H1 (cell line): ENCODE results near the gene ZNF555. TPM values are rescaled to one million over a fixed set of nuclear protein-coding genes. Genes with fewer than 3 reads are reported as not detected.
A peak's percentile ranks its signal among the peaks of the same experiment; 100 is the strongest.

Experiments
- BCL11A ChIP-seq, 2 experiments: IDR thresholded peaks; one replicate each; pipeline ENCODE4 v1.6.1; 2011; ENCODE audit warnings: low read depth in 2 of 2, low read length in 2 of 2, mild to moderate bottlenecking in 2 of 2
- CBX8 ChIP-seq: fragments of 300-800, 300-1000 bp; sonication (generic); IDR thresholded peaks from 2 replicates; pipeline ENCODE4 v1.7.1; 2016; ENCODE audit warnings: low read depth, low read length, borderline replicate concordance
- CREB1 ChIP-seq: IDR thresholded peaks from 2 replicates; pipeline ENCODE4 v1.6.1; 2012; ENCODE audit warnings: inconsistent platforms
- CTCF ChIP-seq, 3 experiments: IDR thresholded peaks; 1 replicate in 2 of 3; 2 replicates in 1 of 3; pipeline versions ENCODE4 v1.5.1 to v1.6.1; 2011; ENCODE audit warnings: low read length in 3 of 3, mild to moderate bottlenecking in 3 of 3, inconsistent platforms in 2 of 3, low read depth in 1 of 3, moderate library complexity in 1 of 3; ENCODE audit not compliant: insufficient read depth in 1 of 3; ENCODE audit errors: control extremely low read depth in 1 of 3
- GABPA ChIP-seq: IDR thresholded peaks from 2 replicates; pipeline ENCODE4 v1.6.1; 2011; ENCODE audit warnings: mild to moderate bottlenecking, low read length, moderate library complexity, borderline replicate concordance; ENCODE audit not compliant: insufficient read depth
- HDAC6 ChIP-seq: IDR thresholded peaks from one replicate; pipeline ENCODE4 v1.7.1; 2012; ENCODE audit warnings: low read depth, mild to moderate bottlenecking, inconsistent platforms, low read length, moderate library complexity
- KDM1A ChIP-seq: fragments of 200-600, 300-600 bp; sonication (generic); IDR thresholded peaks from 2 replicates; pipeline ENCODE4 v1.7.1; 2016; ENCODE audit warnings: mild to moderate bottlenecking, low read length, borderline replicate concordance
- KDM4A ChIP-seq: IDR thresholded peaks from one replicate; pipeline ENCODE4 v1.7.1; 2012; ENCODE audit warnings: low read depth, mild to moderate bottlenecking, moderate library complexity, low read length, inconsistent platforms; ENCODE audit not compliant: severe bottlenecking
- KDM5A ChIP-seq: fragments of 200-600 bp; IDR thresholded peaks from 2 replicates; pipeline ENCODE4 v1.7.1; 2012; ENCODE audit warnings: mild to moderate bottlenecking, low read length, inconsistent platforms, mixed read lengths
- NANOG ChIP-seq: IDR thresholded peaks from 2 replicates; pipeline ENCODE4 v1.6.1; 2011; ENCODE audit warnings: low read length, low read depth, mild to moderate bottlenecking, inconsistent platforms; ENCODE audit not compliant: insufficient read depth, poor library complexity, severe bottlenecking
- PHF8 ChIP-seq: fragments of 200-600 bp; sonication (generic); conservative IDR thresholded peaks from 2 replicates; pipeline ENCODE4 v1.7.1; 2012; ENCODE audit warnings: low read depth, mild to moderate bottlenecking, inconsistent platforms, low read length, moderate library complexity
- POLR2AphosphoS5 ChIP-seq: IDR thresholded peaks from 2 replicates; pipeline ENCODE4 v1.6.1; 2011; ENCODE audit warnings: low read depth, low read length
- POU5F1 ChIP-seq: IDR thresholded peaks from 2 replicates; pipeline ENCODE4 v1.6.1; 2011; ENCODE audit warnings: low read depth, mild to moderate bottlenecking, low read length, moderate library complexity
- RBBP5 ChIP-seq: IDR thresholded peaks from 2 replicates; pipeline ENCODE4 v1.7.1; 2012; ENCODE audit warnings: low read depth, mild to moderate bottlenecking, inconsistent platforms, low read length, moderate library complexity, borderline replicate concordance
- RFX5 ChIP-seq: IDR thresholded peaks from 2 replicates; pipeline ENCODE4 v1.6.1; 2011; ENCODE audit warnings: low read depth, low read length, improper control_type of control experiment, borderline replicate concordance
- RXRA ChIP-seq: IDR thresholded peaks from 2 replicates; pipeline ENCODE4 v1.6.1; 2011; ENCODE audit warnings: low read depth, mild to moderate bottlenecking, low read length, moderate library complexity; ENCODE audit not compliant: insufficient read depth
- SAP30 ChIP-seq: fragments of 300-600 bp; sonication (generic); IDR thresholded peaks from 2 replicates; pipeline ENCODE4 v1.7.1; 2012; ENCODE audit warnings: low read length, moderate library complexity, mild to moderate bottlenecking, inconsistent platforms; ENCODE audit not compliant: insufficient read depth, insufficient replicate concordance
- SIN3A ChIP-seq, 2 experiments: IDR thresholded peaks in 1 of 2; conservative IDR thresholded peaks in 1 of 2; 2 replicates each; pipeline ENCODE4 v1.6.1; 2011 to 2012; ENCODE audit warnings: low read length in 2 of 2, improper control_type of control experiment in 1 of 2, low read depth in 1 of 2, mild to moderate bottlenecking in 1 of 2
- SIRT6 ChIP-seq: IDR thresholded peaks from one replicate; pipeline ENCODE4 v1.7.1; 2012; ENCODE audit warnings: low read length, inconsistent platforms
- TEAD4 ChIP-seq: IDR thresholded peaks from 2 replicates; pipeline ENCODE4 v1.6.1; 2012; ENCODE audit warnings: low read depth, low read length, inconsistent platforms, mixed read lengths
- YY1 ChIP-seq: IDR thresholded peaks from 2 replicates; pipeline ENCODE4 v1.6.1; 2011; ENCODE audit warnings: low read depth, mild to moderate bottlenecking, low read length
- polyA plus RNA-seq, 7 experiments: library from polyadenylated mRNA; depleted of rRNA in 3 of 7; stranded (reverse) in 5 of 7; unstranded in 2 of 7; fragments of >200 nt in 5 of 7; fragments of 200-250 nt in 2 of 7; gene quantifications; 1 replicate in 5 of 7; 2 replicates in 1 of 7; 4 replicates in 1 of 7; pipeline versions ENCODE4 v1.2.1 to v1.2.3, GENCODE V29; 2011 to 2013; ENCODE audit warnings: missing spikeins in 2 of 7, mixed read lengths in 2 of 7
- total RNA-seq: library from RNA; stranded (reverse); fragmentation: NEBNext Ultra II Directional; extraction: Animal tissue kit (Norgen Biotek cat#: 25700); gene quantifications from 2 replicates; pipeline ENCODE4 v1.2.1, GENCODE V29; 2021

ZNF555 gene
- total and polyA plus RNA-seq, 2 of the 8 experiments (the other 6 are each of a cell fraction or from before 2014, with no cell fraction given): 1.6 to 5.7 TPM

- TF ChIP-seq RBBP5: no peak; the same call in 1 of the 2 replicates
- peak; percentile 42; the same call in 1 of the 2 replicates for TF ChIP-seq CREB1
- no peak for TF ChIP-seq BCL11A (IDR thresholded peaks at IDR 0.05; ENCODE audit: low read depth in 2 of 2, low read length in 2 of 2)
- TF ChIP-seq TEAD4: no peak
- peak; percentile 96 for TF ChIP-seq KDM4A
- no peak for TF ChIP-seq RXRA
- no peak for TF ChIP-seq CTCF (IDR thresholded peaks at IDR 0.05; ENCODE audit: control extremely low read depth in 1 of 3, insufficient read depth in 1 of 3, low read depth in 1 of 3, low read length in 3 of 3)
- TF ChIP-seq GABPA: no peak
- TF ChIP-seq CBX8: no peak
- no peak; the same call in 1 of the 2 replicates for TF ChIP-seq POLR2AphosphoS5
- TF ChIP-seq HDAC6: no peak
- peak; percentile 79 for TF ChIP-seq PHF8
- TF ChIP-seq SIRT6: no peak
- no peak for TF ChIP-seq SAP30
- no peak for TF ChIP-seq KDM5A
- TF ChIP-seq POU5F1: no peak
- TF ChIP-seq RFX5: no peak
- TF ChIP-seq NANOG: no peak
- TF ChIP-seq YY1: no peak
- TF ChIP-seq KDM1A: peak; percentile 12; the same call in 1 of the 2 replicates
- TF ChIP-seq SIN3A (conservative IDR thresholded peaks at IDR 0.05 in 1 of 2, IDR thresholded peaks at IDR 0.05 in 1 of 2; ENCODE audit: low read depth in 1 of 2, low read length in 2 of 2): no peak
Observed at GRCh38 chr19:2900296-2901252, 59.3 kb downstream of the ZNF555 start, which contains the start of gene ZNF57 (continued).
